H1 (cell line): ENCODE results near the gene POLR1H. TPM values are rescaled to one million over a fixed set of nuclear protein-coding genes. Genes with fewer than 3 reads are reported as not detected.

Experiments
- CTCF ChIA-PET: fragments of 300-600 bp; sonication (Branson Sonifier 250); formaldehyde crosslinking; loops from one replicate; lab custom pipeline; 2021; ENCODE audit not compliant: partially characterized antibody; lab: Charles Lee
- POLR2A ChIA-PET: fragments of 300-600 bp; sonication (Branson Sonifier 250); formaldehyde crosslinking; loops from one replicate; lab custom pipeline; 2021; ENCODE audit warnings: inconsistent platforms; ENCODE audit not compliant: partially characterized antibody; lab: Charles Lee
- DNase-seq, 2 experiments: peaks; one replicate each; pipeline versions ENCODE4 v3.0.0 to v3.0.0-alpha.2; 2010 to 2022; ENCODE audit warnings: low spot score in 2 of 2, low read depth in 1 of 2, mixed read lengths in 1 of 2
- FAIRE-seq: peaks from 2 replicates; lab custom pipeline; 2011; peaks lifted over from hg19 to GRCh38; lab: Jason Lieb, UNC
- H2AFZ ChIP-seq: 2 replicates; pipeline ENCODE4 v1.8.1; 2012; ENCODE audit warnings: low read length, inconsistent platforms
- H2AK5ac ChIP-seq: 2 replicates; pipeline ENCODE4 v1.6.1; 2013; ENCODE audit warnings: low read depth, low read length
- H2BK120ac ChIP-seq: replicated peaks from 2 replicates; pipeline ENCODE3; 2013; ENCODE audit warnings: low read depth, low read length, inconsistent platforms
- H2BK12ac ChIP-seq: 2 replicates; pipeline ENCODE4 v1.6.1; 2013; ENCODE audit warnings: low read depth, low read length
- H2BK15ac ChIP-seq: 2 replicates; pipeline ENCODE4 v1.6.1; 2013; ENCODE audit warnings: low read length
- H2BK20ac ChIP-seq: 2 replicates; pipeline ENCODE4 v1.6.1; 2013; ENCODE audit warnings: low read length
- H2BK5ac ChIP-seq: 2 replicates; pipeline ENCODE4 v1.6.1; 2013; ENCODE audit warnings: low read depth, low read length
- H3K14ac ChIP-seq: 2 replicates; pipeline ENCODE4 v1.6.1; 2013; ENCODE audit warnings: inconsistent platforms; ENCODE audit not compliant: insufficient read length
- H3K18ac ChIP-seq: 2 replicates; pipeline ENCODE4 v1.6.1; 2013; ENCODE audit warnings: low read length; ENCODE audit errors: extremely low read depth
- H3K23ac ChIP-seq: 2 replicates; pipeline ENCODE4 v1.6.1; 2013; ENCODE audit warnings: inconsistent platforms; ENCODE audit not compliant: insufficient read length
- H3K23me2 ChIP-seq: 2 replicates; pipeline ENCODE4 v1.6.1; 2013; ENCODE audit warnings: low read depth, low read length
- H3K27ac ChIP-seq: 2 replicates; pipeline ENCODE4 v1.6.1; 2011; ENCODE audit warnings: low read depth, low read length, inconsistent platforms
- H3K27me3 ChIP-seq, 4 experiments: replicated peaks in 1 of 4; 1 replicate in 1 of 4; 2 replicates in 3 of 4; pipeline versions ENCODE4 v1.6.1 to v1.8.1; 2011 to 2013; ENCODE audit warnings: low read length in 3 of 4, mild to moderate bottlenecking in 3 of 4, inconsistent platforms in 2 of 4, mixed read lengths in 2 of 4, moderate library complexity in 1 of 4; ENCODE audit not compliant: control insufficient read depth in 3 of 4, insufficient read depth in 3 of 4; ENCODE audit errors: extremely low read depth in 1 of 4
- H3K36me3 ChIP-seq, 4 experiments: 2 replicates each; pipeline versions ENCODE4 v1.6.1 to v1.8.1; 2011 to 2013; ENCODE audit warnings: mild to moderate bottlenecking in 4 of 4, low read length in 3 of 4, moderate library complexity in 2 of 4, control low read depth in 1 of 4, inconsistent platforms in 1 of 4; ENCODE audit not compliant: insufficient read depth in 4 of 4, control insufficient read depth in 2 of 4
- H3K4ac ChIP-seq: replicated peaks from 2 replicates; pipeline ENCODE3; 2013; ENCODE audit warnings: low read length, low read depth, mixed read lengths, inconsistent platforms; ENCODE audit not compliant: insufficient read length
- H3K4me1 ChIP-seq, 4 experiments: replicated peaks in 1 of 4; 1 replicate in 1 of 4; 2 replicates in 3 of 4; pipeline versions ENCODE4 v1.6.1 to v1.8.1; 2011 to 2013; ENCODE audit warnings: low read length in 3 of 4, inconsistent platforms in 2 of 4, mixed read lengths in 1 of 4; ENCODE audit not compliant: insufficient read depth in 4 of 4, control insufficient read depth in 3 of 4
- H3K4me2 ChIP-seq, 2 experiments: 2 replicates each; pipeline versions ENCODE4 v1.6.1 to v1.8.1; 2011 to 2013; ENCODE audit warnings: low read depth in 2 of 2, low read length in 2 of 2, control low read depth in 1 of 2, inconsistent platforms in 1 of 2, mild to moderate bottlenecking in 1 of 2; ENCODE audit not compliant: insufficient read depth in 1 of 2
- H3K4me3 ChIP-seq, 4 experiments: fragments of 200-600, 300-600 bp in 1 of 4; sonication (generic), shearing (Covaris generic), sonication (Bioruptor Twin) in 1 of 4; 2 replicates each; pipeline versions ENCODE4 v1.5.1 to v1.8.1; 2011 to 2016; ENCODE audit warnings: low read length in 4 of 4, low read depth in 3 of 4, control low read depth in 2 of 4, inconsistent platforms in 2 of 4, mild to moderate bottlenecking in 2 of 4, mixed read lengths in 1 of 4, moderate library complexity in 1 of 4; ENCODE audit not compliant: insufficient read depth in 2 of 4; ENCODE audit errors: extremely low read depth in 1 of 4
- H3K56ac ChIP-seq: replicated peaks from 2 replicates; pipeline ENCODE3; 2013; ENCODE audit warnings: low read depth, mild to moderate bottlenecking, mixed read lengths, low read length, inconsistent platforms; ENCODE audit not compliant: insufficient read length
- H3K79me1 ChIP-seq: 2 replicates; pipeline ENCODE4 v1.6.1; 2013; ENCODE audit warnings: low read depth, low read length, control low read depth
- H3K79me2 ChIP-seq, 2 experiments: 2 replicates each; pipeline versions ENCODE4 v1.6.1 to v1.8.1; 2012 to 2013; ENCODE audit warnings: low read length in 2 of 2, mild to moderate bottlenecking in 2 of 2, inconsistent platforms in 1 of 2; ENCODE audit not compliant: insufficient read depth in 2 of 2, control insufficient read depth in 1 of 2
- H3K9ac ChIP-seq, 4 experiments: replicated peaks in 1 of 4; 1 replicate in 1 of 4; 2 replicates in 3 of 4; pipeline versions ENCODE4 v1.6.1 to v1.8.1; 2011 to 2013; ENCODE audit warnings: low read depth in 3 of 4, low read length in 3 of 4, control low read depth in 2 of 4, mild to moderate bottlenecking in 2 of 4, moderate library complexity in 2 of 4, inconsistent platforms in 1 of 4; ENCODE audit errors: extremely low read depth in 1 of 4
- H3K9me3 ChIP-seq, 2 experiments: 2 replicates each; pipeline versions ENCODE4 v1.6.1 to v1.8.1; 2012 to 2013; ENCODE audit warnings: mild to moderate bottlenecking in 2 of 2, moderate library complexity in 2 of 2, control low read depth in 1 of 2, inconsistent platforms in 1 of 2, low read depth in 1 of 2, low read length in 1 of 2, mixed read lengths in 1 of 2; ENCODE audit not compliant: insufficient read depth in 2 of 2
- H4K20me1 ChIP-seq, 2 experiments: replicated peaks in 1 of 2; 2 replicates each; pipeline versions ENCODE3 to v1.8.1; 2011 to 2013; ENCODE audit warnings: inconsistent platforms in 2 of 2, low read length in 2 of 2, mild to moderate bottlenecking in 1 of 2; ENCODE audit not compliant: insufficient read depth in 2 of 2, control insufficient read depth in 1 of 2
- H4K5ac ChIP-seq: 2 replicates; pipeline ENCODE4 v1.6.1; 2013; ENCODE audit warnings: low read length, low read depth, mixed read lengths, inconsistent platforms; ENCODE audit not compliant: insufficient read length
- H4K8ac ChIP-seq: 2 replicates; pipeline ENCODE4 v1.8.0; 2013; ENCODE audit warnings: mild to moderate bottlenecking, moderate library complexity, low read length, inconsistent platforms; ENCODE audit not compliant: insufficient read depth; ENCODE audit errors: extremely low read depth
- H4K91ac ChIP-seq: replicated peaks from 2 replicates; pipeline ENCODE3; 2013; ENCODE audit warnings: low read length, mixed read lengths, inconsistent platforms; ENCODE audit not compliant: insufficient read length
- CHD1 ChIP-seq: IDR thresholded peaks from 2 replicates; pipeline ENCODE4 v1.6.1; 2012; ENCODE audit warnings: low read depth, low read length, improper control_type of control experiment
- HDAC6 ChIP-seq: IDR thresholded peaks from one replicate; pipeline ENCODE4 v1.7.1; 2012; ENCODE audit warnings: low read depth, mild to moderate bottlenecking, inconsistent platforms, low read length, moderate library complexity
- NRF1 ChIP-seq: IDR thresholded peaks from 2 replicates; pipeline ENCODE4 v1.6.1; 2011; ENCODE audit warnings: mild to moderate bottlenecking, low read depth, low read length, improper control_type of control experiment
- YY1 ChIP-seq: IDR thresholded peaks from 2 replicates; pipeline ENCODE4 v1.6.1; 2011; ENCODE audit warnings: low read depth, mild to moderate bottlenecking, low read length
- WGBS, 2 experiments: shearing (Covaris generic) in 1 of 2; methylation state at CpG; one replicate each; pipeline versions ENCODE4 v1.1.6 to v1.1.7; 2013 to 2015; ENCODE audit warnings: low lambda C conversion rate in 2 of 2, mixed read lengths in 2 of 2, inconsistent platforms in 1 of 2, low coverage in 1 of 2, missing lambda C conversion rate in 1 of 2; ENCODE audit not compliant: insufficient replicate concordance in 2 of 2, insufficient coverage in 1 of 2, insufficient read length in 1 of 2; ENCODE audit errors: extremely low coverage in 1 of 2, missing lambda C conversion rate in 1 of 2; 5-methylcytosine and 5-hydroxymethylcytosine counted together
- long read RNA-seq, 2 experiments: library from RNA in 1 of 2; library from capped mRNA in 1 of 2; stranded (forward); transcript quantifications; one replicate each; pipeline ENCODE4 v2.0.0, GENCODE V29; 2021; ENCODE audit warnings: inconsistent platforms in 1 of 2
- polyA minus RNA-seq, 3 experiments: library from RNA; depleted of rRNA, polyadenylated mRNA; stranded (reverse); fragments of >200 nt; gene quantifications; 1 replicate in 2 of 3; 2 replicates in 1 of 3; pipeline ENCODE4 v1.2.3, GENCODE V29; 2011
- polyA plus RNA-seq, 7 experiments: library from polyadenylated mRNA; depleted of rRNA in 3 of 7; stranded (reverse) in 5 of 7; unstranded in 2 of 7; fragments of >200 nt in 5 of 7; fragments of 200-250 nt in 2 of 7; gene quantifications; 1 replicate in 5 of 7; 2 replicates in 1 of 7; 4 replicates in 1 of 7; pipeline versions ENCODE4 v1.2.1 to v1.2.3, GENCODE V29; 2011 to 2013; ENCODE audit warnings: missing spikeins in 2 of 7, mixed read lengths in 2 of 7
- total RNA-seq: library from RNA; stranded (reverse); fragmentation: NEBNext Ultra II Directional; extraction: Animal tissue kit (Norgen Biotek cat#: 25700); gene quantifications from 2 replicates; pipeline ENCODE4 v1.2.1, GENCODE V29; 2021

POLR1H gene, protein sequence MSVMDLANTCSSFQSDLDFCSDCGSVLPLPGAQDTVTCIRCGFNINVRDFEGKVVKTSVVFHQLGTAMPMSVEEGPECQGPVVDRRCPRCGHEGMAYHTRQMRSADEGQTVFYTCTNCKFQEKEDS
- total RNA-seq (31.5 and 35.7 TPM in 2 replicates), polyA plus RNA-seq (2011; rRNA removed) (79.0 and 82.2 TPM in 2 replicates), polyA minus RNA-seq (2011; rRNA and poly(A)+ RNA removed) (12.6 and 18.4 TPM in 2 replicates)
- 54.6 TPM for polyA plus RNA-seq (2011; cell fraction: cytosol; rRNA removed)
- 44.8 TPM for polyA plus RNA-seq (2011; cell fraction: nucleus; rRNA removed)
- 33.6 to 54.9 TPM (median 49.3 TPM) in 4 replicates for polyA plus RNA-seq (2012, experiment 1 of 2)
- polyA plus RNA-seq (2012, experiment 2 of 2), result 71.1 TPM
- 53.3 TPM for polyA plus RNA-seq (2013, experiment 1 of 2)
- 57.4 TPM for polyA plus RNA-seq (2013, experiment 2 of 2)
- polyA minus RNA-seq (2011; cell fraction: cytosol; rRNA and poly(A)+ RNA removed), result 7.1 TPM
- 13.1 TPM for polyA minus RNA-seq (2011; cell fraction: nucleus; rRNA and poly(A)+ RNA removed)
- long read RNA-seq, experiment 1, transcript ZNRD1-202 (5 exons, 743 nt), result minor isoform, 8 of 34 reads
- long read RNA-seq, experiment 1, transcript ZNRD1-201 (4 exons, 864 nt), result major isoform, 16 of 34 reads
- long read RNA-seq, experiment 1, partial matches to known transcripts, result 5 of 34 reads
- long read RNA-seq, experiment 1, other reads (novel, unspliced or antisense), result 3 of 34 reads
- long read RNA-seq, experiment 2, transcript ZNRD1-201 (4 exons, 864 nt), result major isoform, 28 of 31 reads
- long read RNA-seq, experiment 2, partial matches to known transcripts, result 0 of 31 reads
- long read RNA-seq, experiment 2, other reads (novel, unspliced or antisense), result 0 of 31 reads

DNA sequence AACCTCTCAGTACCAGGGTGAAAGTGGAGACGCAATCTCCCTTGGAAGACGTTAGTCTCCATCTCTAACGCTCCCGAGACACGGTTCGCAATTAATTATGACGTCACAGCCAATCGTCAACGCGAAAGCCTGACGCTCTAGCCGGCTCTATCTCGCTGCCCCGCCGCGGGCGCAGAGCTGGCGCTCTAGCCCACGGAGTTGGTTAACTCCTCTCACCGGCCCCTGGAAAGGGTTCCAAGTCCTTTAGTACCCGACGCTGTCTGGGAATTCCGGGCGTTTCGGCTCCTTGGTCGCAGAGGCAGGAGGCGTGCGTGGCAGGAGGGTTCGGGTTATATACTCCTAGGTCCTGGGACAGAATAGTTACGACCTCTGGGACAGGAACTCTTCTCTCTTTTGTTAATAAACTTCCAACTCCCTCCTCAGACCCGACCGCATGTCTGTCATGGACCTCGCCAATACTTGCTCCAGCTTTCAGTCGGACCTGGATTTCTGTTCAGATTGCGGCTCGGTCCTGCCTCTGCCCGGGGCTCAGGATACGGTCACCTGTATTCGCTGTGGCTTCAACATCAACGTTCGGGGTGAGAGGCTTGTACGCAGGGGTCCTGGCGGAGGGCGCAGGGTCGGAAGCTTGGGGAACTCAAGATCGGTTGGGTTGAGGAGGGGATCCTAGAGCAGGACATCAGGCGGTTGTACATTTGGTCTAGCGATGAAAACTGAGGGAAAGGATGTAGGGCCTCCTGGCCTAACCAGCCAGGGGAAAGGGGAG, at the start of gene POLR1H:
Gene POLR1H (plus strand): TSS at position 174 of the 766 bp plus-strand sequence. CDS start 260 bp downstream, at position 434.
- peak within 1 kb of the TSS; percentile 84 to 93 for H3K4me2 ChIP-seq
- no peaks in the 10 kb centered on the region for H4K20me1 ChIP-seq
- no peaks in the 10 kb centered on the region for H3K9me3 ChIP-seq
- H3K23ac ChIP-seq, result no peak within 1 kb of the TSS
- peak within 1 kb of the TSS; percentile 96 for H2AFZ ChIP-seq
- H2AK5ac ChIP-seq, result peak within 1 kb of the TSS; percentile 1; the same call in 1 of the 2 replicates
- H2BK12ac ChIP-seq, result peak within 1 kb of the TSS; percentile 55; the same call in 1 of the 2 replicates
- peak within 1 kb of the TSS; percentile 28 for H4K5ac ChIP-seq
- ChIA-PET POLR2A (interaction anchor here (0.7 to 2.9 kb wide), 17 partner anchors 9 to 395 kb away, joined by 3 to 21 read pairs (median 3); partner anchors contain the start of genes RNF39 and TRIM10), CTCF (interaction anchor here (1.3 to 1.5 kb wide), 2 partner anchors 15 to 55 kb away, joined by 3 to 4 read pairs; no protein-coding TSS in a partner anchor)
- peak within 1 kb of the TSS; percentile 67 for H2BK5ac ChIP-seq
- peak within 1 kb of the TSS; percentile 96; the same call in 1 of the 2 replicates for H4K8ac ChIP-seq
- FAIRE-seq, result peak; percentile 24
- peaks cover 0 to 9% (median 7%) of the 10 kb centered on the region in 4 experiments; a peak in 5 of 7 replicates for H3K4me1 ChIP-seq
- H3K27ac ChIP-seq, result peak within 1 kb of the TSS; percentile 81
- no peaks in the 10 kb centered on the region for H3K27me3 ChIP-seq
- H3K36me3 ChIP-seq, result peaks cover 0 to 4% (median under 1%) of the 10 kb centered on the region in 4 experiments; a peak in 4 of 8 replicates
- H3K79me2 ChIP-seq, result peaks cover 0 to 16% of the 10 kb centered on the region in 2 experiments; a peak in 2 of 4 replicates
- peak within 1 kb of the TSS; percentile 81 for H3K18ac ChIP-seq
- H3K14ac ChIP-seq, result peak within 1 kb of the TSS; percentile 5
- H3K56ac ChIP-seq, result peak within 1 kb of the TSS; percentile 47
- H2BK120ac ChIP-seq, result peak within 1 kb of the TSS; percentile 40
- H3K4ac ChIP-seq, result no peak within 1 kb of the TSS
- no peaks in the 10 kb centered on the region for H3K79me1 ChIP-seq
- H3K9ac ChIP-seq, result peak within 1 kb of the TSS; percentile 76 to 90 (median 86)
- H2BK20ac ChIP-seq, result no peak within 1 kb of the TSS
- peaks cover 11% of the 10 kb centered on the region for H3K23me2 ChIP-seq
- WGBS, 2 experiments, result 2% methylated on average over 44 of the region's 48 CpGs; no CpG with 5 or more reads in 1 of the 2 experiments
- no peak within 1 kb of the TSS for H4K91ac ChIP-seq
- DNase-seq, result peak; percentile 77 to 87
- peak within 1 kb of the TSS; percentile 90 to 100 (median 99) for H3K4me3 ChIP-seq
- H2BK15ac ChIP-seq, result peak within 1 kb of the TSS; percentile 36; the same call in 1 of the 2 replicates
- TF ChIP-seq CHD1, result no peak
- TF ChIP-seq NRF1, result no peak
- TF ChIP-seq YY1, result peak; percentile 79; the same call in 1 of the 2 replicates
- no peak for TF ChIP-seq HDAC6
